ENCODE measurements around the gene WDR47.
"Not testable (repeated sequence)": the region's sequence is repeated elsewhere in the genome, so short reads cannot be mapped to it uniquely, and the experiment has no call there.

WDR47 gene

DNA sequence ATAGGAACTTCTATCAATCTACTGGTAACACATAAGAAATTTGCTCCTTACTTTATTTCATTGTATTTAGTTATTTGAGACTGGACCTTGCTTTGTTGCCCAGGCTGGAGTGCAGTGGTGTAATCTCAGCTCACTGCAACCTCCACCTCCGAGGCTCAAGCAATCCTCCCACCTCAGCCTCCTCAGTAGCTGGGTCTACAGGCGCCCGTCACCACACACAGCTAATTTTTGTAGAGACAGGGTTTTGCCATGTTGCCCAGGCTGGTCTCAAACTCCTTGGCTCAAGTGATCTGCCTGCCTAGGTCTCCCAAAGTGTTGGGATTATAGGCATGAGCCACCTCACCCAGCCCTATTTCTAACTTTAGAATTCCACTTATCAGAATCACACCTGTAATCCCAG, 10.2 kb upstream of the WDR47 start:
- not testable (repeated sequence) for DNase-seq (ENCODE audit: low spot score)

DNA sequence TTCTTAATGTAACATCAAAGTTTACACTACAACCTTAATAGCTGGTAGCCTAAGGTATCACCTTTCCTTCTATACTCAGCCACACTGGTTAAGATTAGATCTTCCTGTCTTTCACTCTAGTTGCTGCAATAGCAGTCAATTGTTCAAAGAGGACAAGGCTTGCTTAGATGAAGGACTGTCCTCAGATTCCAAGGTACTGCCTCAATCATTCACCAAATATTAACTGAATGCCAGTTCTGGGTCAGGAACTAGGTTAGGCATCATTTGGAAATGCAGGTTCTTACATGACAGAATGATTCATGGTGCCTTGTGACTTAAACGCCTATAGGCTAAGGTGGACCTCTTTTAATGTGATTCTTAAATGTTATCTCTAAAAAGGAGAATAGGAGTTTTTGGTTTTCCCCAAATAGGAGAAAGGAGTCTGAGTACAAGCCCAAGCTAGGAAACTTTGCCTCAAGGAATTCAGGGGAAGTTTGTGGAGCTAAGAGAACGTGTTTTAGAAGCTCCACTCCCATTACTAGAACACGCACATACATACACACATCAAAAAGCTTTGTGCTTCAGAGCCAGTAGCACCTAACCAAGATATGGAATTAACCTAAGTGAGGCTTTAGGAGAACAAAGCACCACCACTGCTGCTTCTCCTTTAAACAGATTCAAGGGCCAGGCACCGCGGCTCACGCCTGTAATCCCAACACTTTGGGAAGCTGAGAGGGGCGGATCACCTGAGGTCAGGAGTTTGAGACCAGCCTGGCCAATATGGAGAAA, 8.5 kb upstream of the WDR47 start:
- DNase-seq (ENCODE audit: low spot score), result no peak

DNA sequence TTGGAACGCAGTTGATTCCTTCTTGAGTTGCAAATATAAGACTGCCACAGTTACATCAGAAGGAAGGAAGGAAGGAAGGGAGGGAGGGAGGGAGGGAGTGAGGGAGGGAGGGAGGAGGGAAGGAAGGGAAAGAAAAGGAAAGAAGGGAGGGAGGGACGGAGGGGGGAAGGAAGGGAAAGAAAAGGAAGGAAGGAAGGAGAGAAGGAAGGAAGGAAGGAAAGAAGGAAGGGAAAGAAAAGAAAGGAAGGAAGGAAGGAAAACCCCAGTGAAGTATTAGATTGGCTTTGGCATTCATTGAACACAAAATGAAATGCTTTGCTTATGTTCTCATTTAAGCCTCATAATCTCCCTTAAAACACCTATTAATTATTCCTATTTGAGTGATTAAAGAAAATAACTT, 6.4 kb upstream of the WDR47 start:
- no peak for DNase-seq (ENCODE audit: low spot score)

DNA sequence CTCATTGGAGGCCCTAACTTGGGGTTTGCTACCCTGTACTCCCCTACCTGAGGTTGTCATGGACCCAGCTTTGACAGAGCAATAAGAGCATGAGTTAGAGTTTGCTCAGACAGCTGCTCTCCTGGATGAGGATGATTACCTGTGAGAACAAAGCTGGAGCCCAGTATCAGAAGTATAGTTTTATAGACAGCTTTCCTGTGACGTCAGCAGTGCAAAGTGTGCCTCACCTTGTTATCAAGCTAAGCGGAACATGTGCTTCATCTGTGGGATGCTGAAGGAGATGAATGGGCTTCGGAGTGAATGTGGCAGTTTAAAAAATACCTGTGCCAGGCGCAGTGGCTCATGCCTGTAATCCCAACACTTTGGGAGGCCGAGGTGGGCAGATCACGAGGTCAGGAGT, 5.4 kb upstream of the WDR47 start:
- no peak for DNase-seq (ENCODE audit: low spot score)

DNA sequence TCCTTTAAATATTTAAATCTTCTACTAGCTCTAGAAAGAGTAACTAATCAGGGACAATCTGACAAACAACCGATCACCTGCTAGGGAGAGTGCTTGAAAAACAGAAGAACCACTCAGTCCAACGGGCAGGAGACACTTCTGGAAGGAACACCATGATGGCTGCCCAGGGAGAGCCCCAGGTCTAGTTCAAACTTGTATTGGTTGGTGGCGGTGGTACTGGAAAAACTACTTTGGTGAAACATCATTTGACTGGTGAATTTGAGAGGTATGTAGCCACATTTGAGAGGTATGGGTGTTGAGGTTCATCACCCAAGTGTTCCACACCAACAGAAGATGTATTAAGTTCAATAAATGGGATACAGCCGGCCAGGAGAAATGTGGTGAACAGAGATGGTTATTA, 4.8 kb upstream of the WDR47 start:
- no peak for DNase-seq (ENCODE audit: low spot score)

DNA sequence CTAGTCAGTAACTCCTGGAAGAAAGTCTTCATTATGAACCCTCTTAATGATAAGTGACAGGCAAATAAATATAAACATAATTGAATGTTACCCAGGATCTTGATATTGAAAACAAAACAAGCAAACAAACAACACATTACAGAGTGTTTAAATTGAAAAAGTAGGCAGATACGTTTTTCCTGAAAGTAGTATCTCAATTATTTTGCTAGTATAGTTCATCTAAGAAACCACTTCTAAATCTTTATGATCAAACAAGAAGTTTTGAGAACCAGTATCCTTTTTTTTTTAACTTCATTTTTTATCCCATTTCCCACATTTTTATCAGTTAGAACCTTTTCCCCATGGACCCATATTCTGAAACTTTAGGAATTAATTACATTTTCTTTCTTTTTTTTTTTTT, 3.7 kb upstream of the WDR47 start:
- DNase-seq (ENCODE audit: low spot score), result no peak

DNA sequence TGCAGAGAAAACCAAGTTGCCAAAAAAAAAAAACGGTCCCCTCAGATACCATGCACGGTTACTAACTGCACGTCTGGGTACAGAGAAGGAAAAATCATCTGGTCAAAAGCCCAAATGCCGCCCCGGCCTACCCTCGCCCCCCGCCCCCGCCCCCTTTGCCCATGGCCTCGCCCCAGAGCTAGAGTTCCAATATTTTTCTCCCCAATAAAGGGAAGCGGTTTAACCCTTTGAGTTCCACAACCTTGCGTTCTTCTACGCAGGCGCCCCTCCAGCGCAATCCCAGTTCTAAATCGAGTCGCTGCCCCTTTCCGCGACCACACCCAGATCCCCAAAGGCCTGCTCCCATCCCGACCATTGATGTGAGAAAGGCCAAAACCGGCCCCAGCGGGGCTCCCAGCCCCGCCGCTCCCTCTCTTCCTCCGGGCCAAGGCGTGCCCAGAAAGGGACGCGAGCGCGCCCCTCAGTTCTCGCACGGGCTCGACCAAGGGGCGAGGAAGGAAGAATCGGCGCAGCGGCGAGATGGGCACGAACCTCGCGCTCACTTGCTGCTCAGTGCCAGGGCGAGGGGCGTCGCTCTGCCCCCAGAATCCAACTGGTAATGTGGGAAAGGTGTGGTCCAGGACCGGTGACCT, 797 bp downstream of the WDR47 start:
- peak; percentile 33 for DNase-seq (ENCODE audit: low spot score)

DNA sequence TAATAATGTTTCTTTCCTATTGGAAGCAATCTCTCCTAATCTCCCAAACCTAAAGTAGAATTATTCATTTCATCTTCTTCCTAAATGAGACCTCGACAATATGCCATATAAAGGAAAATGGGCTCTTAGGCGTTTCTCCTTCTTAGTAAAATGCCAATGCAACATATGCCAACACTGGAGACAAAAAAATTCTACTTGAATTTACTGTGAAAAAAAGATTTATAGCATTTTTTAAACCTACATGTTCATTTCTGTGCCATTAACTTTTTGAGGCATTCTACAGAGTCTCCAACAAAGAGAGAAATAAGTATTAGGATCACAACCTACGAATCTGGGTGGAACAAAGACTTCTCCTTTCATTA, 1.3 kb downstream of the WDR47 start:
- DNase-seq (ENCODE audit: low spot score), result no peak

DNA sequence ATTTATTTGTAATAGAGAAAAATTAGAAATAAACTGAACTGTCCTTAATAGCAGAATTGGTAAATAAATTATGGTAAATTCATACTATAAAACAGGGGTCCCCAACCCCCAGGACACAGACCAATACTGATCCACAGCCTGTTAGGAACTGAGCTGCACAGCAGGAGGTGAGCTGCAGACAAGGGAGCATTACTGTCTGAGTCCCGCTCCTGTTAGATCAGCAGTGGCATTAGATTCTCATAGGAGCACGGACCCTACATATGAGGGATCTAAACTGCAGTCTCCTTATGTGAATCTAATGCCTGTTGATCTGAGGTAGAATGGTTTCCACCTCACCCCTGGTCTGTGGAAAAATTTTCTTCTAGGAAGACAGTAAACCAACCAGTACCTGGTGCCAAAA, 7.5 kb downstream of the WDR47 start:
- DNase-seq (ENCODE audit: low spot score), result no peak

DNA sequence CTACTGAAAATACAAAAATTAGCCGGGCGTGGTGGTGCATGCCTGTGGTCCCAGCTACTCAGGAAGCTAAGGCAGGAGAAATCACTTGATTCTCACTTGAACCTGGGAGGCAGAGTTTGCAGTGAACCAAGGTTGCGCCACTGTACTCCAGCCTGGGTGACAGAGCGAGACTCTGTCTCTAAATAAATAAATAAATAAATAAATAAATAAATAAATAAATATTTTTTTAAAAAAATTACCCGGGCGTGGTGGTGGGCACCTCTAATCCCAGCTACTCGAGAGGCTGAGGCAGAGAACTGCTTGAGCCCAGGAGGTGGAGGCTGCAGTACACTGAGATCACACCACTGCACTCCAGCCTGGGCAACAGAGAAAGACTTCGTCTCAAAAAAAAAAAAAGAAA, 12.4 kb downstream of the WDR47 start:
- not testable (repeated sequence) for DNase-seq (ENCODE audit: low spot score)

DNA sequence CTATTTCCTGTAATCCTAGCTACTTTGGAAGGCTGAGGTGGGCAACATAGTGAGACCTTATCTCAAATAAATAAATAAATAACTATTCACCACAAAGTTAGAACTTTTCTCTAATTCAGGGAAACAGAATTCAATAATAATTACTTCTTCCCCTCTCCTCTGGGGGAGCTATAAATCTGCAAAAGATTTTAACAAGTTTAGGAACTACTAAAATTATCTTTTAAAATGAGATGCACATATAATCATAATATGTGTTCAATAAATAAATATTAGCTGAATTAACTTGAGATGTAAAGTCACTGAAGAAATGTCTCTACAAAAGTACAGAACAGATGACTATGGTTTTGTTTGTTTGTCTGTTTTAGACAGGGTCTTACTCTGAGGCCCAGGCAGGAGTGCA, 14.1 kb downstream of the WDR47 start:
- no peak for DNase-seq (ENCODE audit: low spot score)

DNA sequence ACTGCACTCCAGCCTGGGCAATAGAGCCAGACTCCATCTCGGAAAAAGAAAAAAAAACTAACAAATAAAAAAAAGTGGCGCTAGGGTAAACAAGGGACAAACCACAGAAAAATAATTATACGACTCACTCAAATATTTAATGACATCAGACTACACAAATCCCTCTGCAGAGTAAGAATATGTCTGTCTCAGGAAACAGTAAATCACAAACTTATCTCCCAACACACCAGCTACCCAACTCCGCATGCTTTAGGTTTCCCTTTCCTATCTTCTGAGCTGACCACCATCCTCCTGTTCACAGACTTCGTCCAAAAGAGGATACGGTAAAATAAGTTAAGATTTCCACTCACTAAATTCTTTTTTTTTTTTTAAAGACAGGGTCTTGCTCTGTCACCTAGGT, 16.2 kb downstream of the WDR47 start:
- DNase-seq (ENCODE audit: low spot score), result no peak

DNA sequence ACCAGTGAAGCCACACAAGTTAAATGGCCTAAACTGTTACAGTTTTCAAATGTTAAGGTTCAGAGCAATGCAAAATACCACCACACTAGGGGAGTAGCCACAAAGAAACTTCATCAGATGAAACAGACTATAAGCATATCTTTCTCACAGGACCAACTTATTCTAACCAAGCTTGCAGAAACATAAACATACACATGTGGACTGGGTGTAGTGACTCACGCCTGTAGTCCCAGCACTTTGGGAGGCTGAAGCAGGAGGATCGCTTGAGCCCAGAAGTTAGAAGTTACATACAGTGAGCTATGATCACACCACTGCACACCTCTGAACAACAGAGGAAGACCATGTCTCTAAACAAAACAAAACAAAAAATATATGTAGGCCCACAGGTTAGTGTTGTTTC, 17.3 kb downstream of the WDR47 start:
- no peak for DNase-seq (ENCODE audit: low spot score)

DNA sequence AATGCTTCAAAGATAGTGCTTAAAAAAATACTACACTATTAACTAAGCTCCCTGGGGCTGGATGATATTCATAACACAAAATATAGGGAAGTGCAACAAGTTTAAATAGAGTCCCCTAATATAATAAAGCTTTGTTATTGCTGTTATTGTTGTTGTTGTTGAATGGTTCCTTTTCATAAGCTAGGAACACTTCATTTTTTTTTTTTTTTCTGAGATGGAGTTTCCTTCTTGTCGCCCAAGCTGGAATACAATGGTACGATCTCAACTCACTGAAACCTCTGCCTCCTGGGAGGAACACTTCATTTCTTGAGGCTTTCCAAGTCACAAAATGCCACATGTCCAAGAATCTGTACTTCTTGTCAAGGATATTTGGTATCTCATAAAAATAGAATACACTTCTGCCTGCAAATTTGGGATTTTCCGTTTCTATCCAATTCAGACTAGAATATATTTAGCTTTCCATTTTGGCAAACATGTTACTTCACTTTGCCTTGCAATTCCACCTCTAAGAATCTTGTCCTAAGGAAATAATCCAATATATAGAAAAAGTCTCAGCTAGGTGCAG, 21.1 kb downstream of the WDR47 start:
- peak; percentile 14 for DNase-seq (ENCODE audit: low spot score)

DNA sequence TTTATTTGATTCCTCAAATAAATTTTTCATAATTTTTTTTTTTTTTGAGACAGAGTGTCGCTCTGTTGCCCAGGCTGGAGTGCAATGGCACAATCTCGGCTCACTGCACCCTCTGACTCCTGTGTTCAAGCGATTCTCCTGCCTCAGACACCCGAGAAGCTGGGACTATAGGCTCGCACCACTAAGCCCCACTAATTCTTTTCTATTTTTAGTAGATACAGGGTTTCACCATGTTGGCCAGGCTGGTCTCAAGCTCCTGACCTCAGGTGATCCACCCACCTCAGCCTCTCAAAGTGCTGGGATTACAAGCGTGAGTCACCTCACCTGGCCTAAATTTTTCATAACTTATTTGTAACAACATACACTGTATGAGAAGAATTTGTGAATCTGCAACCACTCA, 24.2 kb downstream of the WDR47 start:
- not testable (repeated sequence) for DNase-seq (ENCODE audit: low spot score)

DNA sequence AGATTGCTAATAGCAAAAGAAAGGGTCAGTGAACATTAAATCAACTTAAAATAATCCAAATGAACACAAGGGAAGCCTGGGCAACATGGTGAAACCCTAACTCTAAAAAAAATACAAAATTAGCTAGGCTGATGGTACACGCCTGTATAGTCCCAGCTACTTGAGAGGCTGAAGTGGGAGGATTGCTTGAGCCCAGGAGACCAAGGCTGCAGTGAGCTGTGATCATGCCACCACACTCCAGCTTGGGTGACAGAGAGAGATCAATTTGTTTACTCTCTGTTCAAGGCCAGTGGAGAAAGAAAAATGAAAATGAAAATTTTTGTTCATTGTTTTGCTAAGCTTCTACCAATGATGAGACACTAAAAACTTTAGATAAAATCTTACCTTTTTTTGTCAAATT, 24.8 kb downstream of the WDR47 start:
- no peak for DNase-seq (ENCODE audit: low spot score)

DNA sequence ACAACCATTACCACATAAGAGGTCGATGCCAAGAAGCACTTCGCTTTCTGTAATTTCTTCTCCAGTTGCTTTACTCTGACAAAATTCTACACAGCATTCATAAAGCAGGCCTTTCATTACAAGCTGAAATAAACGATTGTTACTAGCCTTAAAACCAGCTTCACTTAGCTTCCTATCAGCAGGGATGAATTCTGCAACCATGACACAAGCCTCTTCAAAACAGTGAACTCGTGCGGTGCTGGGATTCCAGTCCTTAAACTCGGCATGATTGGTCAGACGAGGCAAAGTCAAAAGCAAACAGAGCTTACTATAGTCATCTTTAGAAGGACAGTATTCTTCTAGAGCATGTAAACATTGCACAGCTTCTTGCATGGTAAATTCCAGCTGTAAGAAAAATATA, 30.6 kb downstream of the WDR47 start:
- peak; percentile 28 for DNase-seq (ENCODE audit: low spot score)

DNA sequence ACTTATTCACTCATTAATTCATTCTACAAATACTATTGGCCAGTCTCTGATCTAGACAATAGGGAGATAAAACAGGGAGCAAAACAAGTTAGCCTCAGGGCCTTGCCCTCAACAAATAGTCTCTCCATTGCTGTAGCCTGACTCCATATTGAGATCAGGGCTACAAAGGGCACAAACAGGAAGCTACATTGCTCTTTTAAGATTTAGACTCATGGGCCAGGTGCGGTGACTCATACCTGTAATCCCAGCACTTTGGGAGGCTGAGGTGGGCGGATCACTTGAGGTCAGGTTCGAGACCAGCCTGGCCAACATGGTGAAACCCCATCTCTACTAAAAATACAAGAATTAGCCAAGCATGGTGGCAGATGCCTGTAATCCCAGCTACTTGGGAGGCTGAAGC, 45.3 kb downstream of the WDR47 start:
- not testable (repeated sequence) for DNase-seq (ENCODE audit: low spot score)

DNA sequence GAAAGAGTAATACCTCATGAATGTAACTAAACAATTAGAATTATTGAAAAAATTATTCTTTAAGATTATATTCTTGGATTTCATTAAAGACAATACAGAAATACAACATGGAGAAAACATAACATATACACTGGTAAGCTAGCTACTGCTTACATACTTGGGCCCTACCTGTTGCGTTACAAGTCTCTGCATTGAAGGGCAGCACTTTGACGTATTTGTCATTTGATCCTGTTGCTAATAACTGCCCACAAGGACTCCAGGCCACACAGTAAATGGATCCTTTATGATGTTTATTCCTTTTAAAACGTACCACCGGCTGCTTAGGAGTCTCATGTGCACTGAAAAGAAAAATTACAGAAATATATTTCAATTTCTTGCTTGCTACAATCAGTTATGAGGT, 58.8 kb downstream of the WDR47 start:
- no peak for DNase-seq (ENCODE audit: low spot score)

DNA sequence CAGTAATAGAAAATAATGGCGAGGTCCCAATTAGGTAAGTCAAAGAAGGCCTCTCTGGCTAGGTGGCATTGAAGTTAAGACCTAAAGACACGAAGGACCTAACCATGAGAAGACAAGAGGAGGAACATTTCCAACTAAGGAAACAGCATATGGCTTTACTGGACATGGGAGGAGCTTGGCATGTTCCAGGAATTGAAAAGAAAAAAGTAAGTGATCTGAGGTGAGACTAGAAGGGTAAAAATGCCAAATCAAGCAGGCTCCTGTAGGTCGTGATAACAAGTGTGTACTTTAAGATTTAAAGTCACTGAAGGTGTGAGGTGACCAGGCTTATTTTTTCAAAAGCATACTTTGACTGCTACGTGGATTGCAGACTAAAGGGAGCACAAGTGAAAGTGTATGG, 65.2 kb downstream of the WDR47 start:
- DNase-seq (ENCODE audit: low spot score), result no peak

DNA sequence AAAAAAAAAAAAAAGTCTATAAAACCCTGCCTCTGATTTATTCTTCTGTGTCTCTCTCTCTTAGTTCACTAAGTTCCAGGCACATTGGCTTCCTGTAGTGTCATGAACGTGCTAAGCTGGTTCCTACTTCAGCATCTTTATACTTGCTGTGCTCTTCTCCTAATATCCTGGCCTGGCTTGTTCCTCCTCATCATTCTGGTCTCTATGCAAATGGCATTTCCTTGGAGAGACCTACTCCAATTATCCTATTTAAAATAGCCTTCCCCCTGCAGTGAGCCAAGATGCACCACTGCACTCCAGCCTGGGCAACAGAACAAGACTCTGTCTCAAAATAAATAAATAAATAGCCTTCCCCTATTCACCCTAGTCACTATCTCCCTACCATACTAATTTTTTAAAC, 69.0 kb downstream of the WDR47 start:
- DNase-seq (ENCODE audit: low spot score), result peak; percentile 62

DNA sequence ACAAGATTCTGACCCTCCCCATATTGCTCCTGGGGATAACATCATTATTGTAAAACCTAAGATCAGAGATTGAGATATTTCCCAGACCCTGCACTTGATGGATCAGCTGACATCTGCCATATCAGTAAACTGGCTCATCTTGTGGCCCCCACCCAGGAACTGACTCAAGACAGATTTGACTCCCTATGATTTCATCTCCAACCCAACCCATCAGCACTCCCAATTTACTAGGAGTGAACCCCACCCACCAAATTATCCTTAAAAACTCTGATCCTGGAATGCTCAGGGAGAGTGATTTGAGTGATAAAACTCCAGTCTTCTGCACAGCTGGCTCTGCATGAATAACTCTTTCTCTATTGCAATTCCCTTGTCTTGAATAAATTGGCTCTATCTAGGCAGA, 72.6 kb downstream of the WDR47 start:
- DNase-seq (ENCODE audit: low spot score), result no peak

DNA sequence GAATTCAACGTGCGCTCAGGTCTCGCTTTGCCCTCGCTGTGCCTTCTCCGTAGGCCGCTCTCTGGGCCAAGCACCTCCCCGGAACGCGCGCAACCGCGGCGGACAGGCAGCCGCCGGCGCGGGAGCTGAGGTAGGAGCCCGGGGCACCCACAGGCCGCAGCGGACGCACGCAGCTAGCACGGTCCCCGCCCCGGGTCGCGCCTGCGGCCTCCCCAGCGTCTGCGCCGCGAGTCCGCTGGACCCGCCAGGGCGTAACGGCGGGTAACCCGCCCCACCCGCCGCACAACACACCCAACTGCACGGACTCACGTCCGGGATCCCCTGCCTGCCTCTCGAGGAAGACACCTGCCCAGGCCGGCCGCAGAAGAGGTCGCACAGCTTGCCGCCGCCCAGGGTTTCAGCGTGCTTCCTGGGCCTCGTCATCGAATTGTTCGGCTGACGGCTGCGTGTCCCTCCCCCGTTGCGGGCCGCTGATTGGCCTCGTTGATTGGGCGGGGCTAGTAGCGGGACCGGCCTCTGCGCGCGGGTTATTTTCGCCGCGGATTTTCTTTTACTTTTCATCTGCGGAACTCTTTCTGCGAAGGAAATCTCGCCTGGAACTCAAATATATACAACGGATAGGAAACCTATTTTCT, 78.7 kb downstream of the WDR47 start, which contains the start of gene CLCC1:
CLCC1 (minus strand) TSS at position 433 of the 635 bp plus-strand sequence. CDS start 13,047 bp downstream, outside the sequence.
- DNase-seq (ENCODE audit: low spot score), result peak; percentile 96
